Heart right ventricle (tissue), 16 donors: ENCODE results near the gene GLYAT. TPM values are rescaled to one million over a fixed set of nuclear protein-coding genes. Genes with fewer than 3 reads are reported as not detected.
"Not testable (repeated sequence)": the region's sequence is repeated elsewhere in the genome, so short reads cannot be mapped to it uniquely, and the experiment has no call there.

ENCODE experiments used
- ATAC-seq, 8 donors: fragments of 200-7000 bp; cut with Tn5 transposase; one replicate each; pipeline ENCODE4 v1.9.1; 2020; ENCODE audit warnings: mild to moderate bottlenecking in 8 of 8, moderate library complexity in 8 of 8, moderate number of reproducible peaks in 1 of 8
- DNase-seq, 2 donors: peaks; one replicate each; pipeline ENCODE4 v3.0.0-alpha.2; 2020
- H3K27ac ChIP-seq, 10 donors: fragments of 200-600 bp; sonication (generic) in 2 of 10; one replicate each; pipeline versions ENCODE4 v1.5.0 to v1.8.0; 2020 to 2022; ENCODE audit warnings: mild to moderate bottlenecking in 3 of 10
- H3K27me3 ChIP-seq, 7 donors: fragments of 200-600 bp; one replicate each; pipeline ENCODE4 v1.8.0; 2021 to 2022; ENCODE audit warnings: mild to moderate bottlenecking in 2 of 7
- H3K36me3 ChIP-seq, 9 donors: fragments of 200-600 bp; sonication (generic) in 1 of 9; one replicate each; pipeline versions ENCODE4 v1.5.0 to v1.8.0; 2020 to 2022; ENCODE audit warnings: mild to moderate bottlenecking in 2 of 9
- H3K4me1 ChIP-seq, 9 donors: fragments of 200-600 bp; sonication (generic) in 1 of 9; one replicate each; pipeline versions ENCODE4 v1.5.0 to v1.8.0; 2020 to 2022; ENCODE audit warnings: mild to moderate bottlenecking in 4 of 9
- H3K4me3 ChIP-seq, 10 donors: fragments of 200-600 bp; sonication (generic) in 2 of 10; one replicate each; pipeline versions ENCODE4 v1.5.0 to v1.8.0; 2020 to 2022; ENCODE audit warnings: mild to moderate bottlenecking in 7 of 10, moderate library complexity in 2 of 10
- H3K9me3 ChIP-seq, 11 donors: fragments of 200-600 bp in 10 of 11; sonication (generic) in 2 of 11; one replicate each; pipeline versions ENCODE4 v1.5.0 to v1.8.0; 2013 to 2022; ENCODE audit warnings: mild to moderate bottlenecking in 2 of 11, control low read depth in 1 of 11, moderate library complexity in 1 of 11
- WGBS, 2 donors: extraction: QIAGEN DNeasy Blood & Tissue Kit; methylation state at CpG; one replicate each; pipeline ENCODE4 v1.1.7; 2013; ENCODE audit warnings: inconsistent platforms in 1 of 2; 5-methylcytosine and 5-hydroxymethylcytosine counted together
- intact Hi-C, 10 donors: fragments of 100-400 bp; cut with DNase I; formaldehyde crosslinking; loops; one replicate each; pipeline versions ENCODE4 v1.11.1 to v1.14.2; 2022
- polyA plus RNA-seq, 2 donors: library from polyadenylated mRNA; stranded (reverse); fragments of 200-250 nt; gene quantifications; one replicate each; pipeline ENCODE4 v1.2.3, GENCODE V29; 2013
- total RNA-seq, 10 donors: library from RNA; stranded (reverse); fragmentation: NEBNext Ultra II Directional in 3 of 10; extraction: Animal tissue kit (Norgen Biotek cat#: 25700) in 3 of 10; gene quantifications; one replicate each; pipeline versions ENCODE4 v1.2.1 to v1.2.4, GENCODE V29; 2021 to 2023
- TF ChIP-seq, protein P1 (sequence below), 9 donors: fragments of 200-600 bp; sonication (generic) in 2 of 9; IDR thresholded peaks; one replicate each; pipeline versions ENCODE4 v1.5.0 to v1.8.0; 2021 to 2022; ENCODE audit warnings: antibody characterized with exemption in 9 of 9, mild to moderate bottlenecking in 5 of 9, moderate library complexity in 1 of 9
- donor health status: Arrhythmogenic right ventricular cardiomyopathy.
- donor health status: ischemic (EF 13 %, LVEDD 7.1; RV severe dilation, severe dysfunction).
- donor health status: healthy with polysubstance abuse.
- donor health status: DM: no; HTN: yes; CAD: no.
- donor health status: DM: no; HTN: no; CAD: no.
- donor health status: ischemic (EF 25% LVEDD 6.9; RV normal size, moderate dysfunction).
- donor health status: ischemic (EF 25% LVEDD 5.7; RV mildly dilated, moderate dysfunction).
- donor health status: healthy.
- donor health status: DM: yes; HTN: yes; CAD: no.
- donor health status: Ischemic cardiomyopathy.
- donor health status: ischemic (EF 35%, LVEDD 5.7; RV mildly dilated, moderate dysfunction).
- donor health status: nonischemic (EF 11% LVEDD 7.7; RV severe dilation, severe dysfunction).
- donor health status: DM: yes; HTN: yes; CAD: no.
- donor health status: PGD.
- donor health status: ischemic (EF 29% LVEDD 5.4; RV normal size, mild dysfunction).
- donor health status: nonischemic (EF 23%, LVEDD 6.1; RV moderate dilation, normal function).

GLYAT gene
- total and polyA plus RNA-seq, 12 donors: 0.22 to 0.79 (median 0.29) TPM; not detected in 7

DNA sequence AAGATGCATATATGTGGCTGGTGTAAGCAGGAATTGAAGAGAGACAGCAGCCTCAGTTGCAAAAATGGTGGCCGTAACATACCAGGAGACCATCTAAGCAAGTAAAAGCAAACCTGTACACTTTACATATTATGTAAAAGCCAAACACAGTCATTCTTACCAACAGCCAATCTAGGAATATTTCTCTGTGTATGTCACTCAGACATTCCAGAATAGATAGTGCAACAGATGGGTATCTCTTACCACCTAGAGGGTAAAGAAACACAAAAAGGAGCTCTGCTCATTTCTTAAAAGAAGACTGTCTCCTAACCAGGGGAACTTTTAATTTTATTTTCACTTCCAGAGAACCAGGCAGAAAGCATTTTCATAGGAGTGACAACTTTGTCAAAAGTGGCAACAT is 38.7 kb downstream of the GLYAT start:
- DNase-seq: no peak
- Histone ChIP-seq H3K36me3 (no peaks in the 10 kb centered on the region), H3K9me3 (no peaks in the 10 kb centered on the region), H3K4me1 (no peaks in the 10 kb centered on the region), H3K27ac (no peak overlapping the region), H3K4me3 (no peak overlapping the region), H3K27me3 (peaks cover 0 to 9% (median 0%) of the 10 kb centered on the region in 7 donors)
- 98 to 100% methylated on average over 1 of the region's 1 CpG for WGBS, 2 donors
- intact Hi-C loops: no loop called here
- ATAC-seq: no peak
- TF ChIP-seq, protein P1, sequence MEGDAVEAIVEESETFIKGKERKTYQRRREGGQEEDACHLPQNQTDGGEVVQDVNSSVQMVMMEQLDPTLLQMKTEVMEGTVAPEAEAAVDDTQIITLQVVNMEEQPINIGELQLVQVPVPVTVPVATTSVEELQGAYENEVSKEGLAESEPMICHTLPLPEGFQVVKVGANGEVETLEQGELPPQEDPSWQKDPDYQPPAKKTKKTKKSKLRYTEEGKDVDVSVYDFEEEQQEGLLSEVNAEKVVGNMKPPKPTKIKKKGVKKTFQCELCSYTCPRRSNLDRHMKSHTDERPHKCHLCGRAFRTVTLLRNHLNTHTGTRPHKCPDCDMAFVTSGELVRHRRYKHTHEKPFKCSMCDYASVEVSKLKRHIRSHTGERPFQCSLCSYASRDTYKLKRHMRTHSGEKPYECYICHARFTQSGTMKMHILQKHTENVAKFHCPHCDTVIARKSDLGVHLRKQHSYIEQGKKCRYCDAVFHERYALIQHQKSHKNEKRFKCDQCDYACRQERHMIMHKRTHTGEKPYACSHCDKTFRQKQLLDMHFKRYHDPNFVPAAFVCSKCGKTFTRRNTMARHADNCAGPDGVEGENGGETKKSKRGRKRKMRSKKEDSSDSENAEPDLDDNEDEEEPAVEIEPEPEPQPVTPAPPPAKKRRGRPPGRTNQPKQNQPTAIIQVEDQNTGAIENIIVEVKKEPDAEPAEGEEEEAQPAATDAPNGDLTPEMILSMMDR (IDR thresholded peaks at IDR 0.05): no peak

DNA sequence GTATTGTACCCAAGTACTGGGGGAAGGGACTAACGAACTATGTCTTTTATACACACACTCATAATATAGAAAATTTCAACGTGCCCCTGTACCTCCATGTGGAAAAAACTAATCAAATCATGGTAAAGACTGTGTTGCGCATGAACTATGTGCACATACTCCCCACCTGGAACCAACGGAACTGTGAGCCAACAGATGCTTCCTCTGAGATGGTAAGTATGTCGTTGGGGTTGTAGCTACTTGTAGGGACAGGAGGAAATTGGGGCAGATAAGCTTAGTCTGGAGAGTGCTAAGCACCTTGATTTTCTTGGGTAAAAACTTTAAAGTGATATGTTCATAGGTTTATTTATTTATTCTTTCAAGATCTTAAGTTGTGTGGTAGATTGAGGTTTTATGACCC is 40.1 kb downstream of the GLYAT start:
- intact Hi-C loops: no loop called here
- TF ChIP-seq, protein P1 (IDR thresholded peaks at IDR 0.05): no peak
- no peak for ATAC-seq
- Histone ChIP-seq H3K27me3 (peaks cover 0 to 15% (median 0%) of the 10 kb centered on the region in 7 donors), H3K9me3 (no peaks in the 10 kb centered on the region), H3K4me3 (no peak overlapping the region), H3K4me1 (no peaks in the 10 kb centered on the region), H3K27ac (no peak overlapping the region), H3K36me3 (no peaks in the 10 kb centered on the region)
- no peak for DNase-seq
- WGBS, 2 donors: 57 to 65% methylated on average over 5 of the region's 5 CpGs

DNA sequence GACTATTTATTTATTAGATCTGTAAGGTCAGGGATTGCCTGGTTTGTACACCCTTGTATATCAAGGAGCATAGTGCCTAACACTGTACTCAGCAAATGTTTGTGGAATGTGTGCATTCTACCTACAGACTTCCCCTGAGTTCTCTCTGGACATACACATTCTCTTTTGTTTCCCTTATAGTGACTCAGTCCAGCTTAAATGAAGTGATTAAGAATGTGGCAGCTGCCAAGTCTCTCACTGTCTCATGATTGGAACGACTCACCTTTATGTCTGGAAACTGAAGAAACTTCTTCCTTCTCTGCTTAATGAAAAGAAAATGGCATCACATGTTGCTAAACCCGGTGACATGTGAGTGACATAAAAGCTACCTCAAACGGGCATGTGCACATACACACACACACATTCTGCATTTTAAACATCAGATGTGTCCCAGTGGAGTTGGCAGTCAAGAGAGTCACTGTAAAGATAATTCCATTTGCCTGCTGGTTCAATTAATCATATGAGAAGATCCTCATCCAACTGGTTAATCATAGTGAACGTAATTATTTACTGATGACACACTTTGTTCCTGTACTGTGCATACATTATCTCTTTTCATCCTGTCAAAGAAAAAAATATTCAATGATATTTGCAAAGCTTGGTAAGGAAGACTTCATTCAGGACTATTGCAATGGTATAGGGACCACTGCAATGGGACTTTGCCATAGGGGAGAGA is 42.8 kb downstream of the GLYAT start:
- no peak for ATAC-seq
- TF ChIP-seq, protein P1 (IDR thresholded peaks at IDR 0.05): no peak
- Histone ChIP-seq H3K36me3 (no peaks in the 10 kb centered on the region), H3K4me1 (no peaks in the 10 kb centered on the region), H3K27ac (no peak overlapping the region), H3K27me3 (peaks cover 0 to 10% (median 0%) of the 10 kb centered on the region in 7 donors), H3K4me3 (no peak overlapping the region), H3K9me3 (peaks cover 0 to 4% (median 0%) of the 10 kb centered on the region in 11 donors)
- 69 to 70% methylated on average over 4 of the region's 4 CpGs for WGBS, 2 donors
- no peak for DNase-seq
- intact Hi-C loops: no loop called here

DNA sequence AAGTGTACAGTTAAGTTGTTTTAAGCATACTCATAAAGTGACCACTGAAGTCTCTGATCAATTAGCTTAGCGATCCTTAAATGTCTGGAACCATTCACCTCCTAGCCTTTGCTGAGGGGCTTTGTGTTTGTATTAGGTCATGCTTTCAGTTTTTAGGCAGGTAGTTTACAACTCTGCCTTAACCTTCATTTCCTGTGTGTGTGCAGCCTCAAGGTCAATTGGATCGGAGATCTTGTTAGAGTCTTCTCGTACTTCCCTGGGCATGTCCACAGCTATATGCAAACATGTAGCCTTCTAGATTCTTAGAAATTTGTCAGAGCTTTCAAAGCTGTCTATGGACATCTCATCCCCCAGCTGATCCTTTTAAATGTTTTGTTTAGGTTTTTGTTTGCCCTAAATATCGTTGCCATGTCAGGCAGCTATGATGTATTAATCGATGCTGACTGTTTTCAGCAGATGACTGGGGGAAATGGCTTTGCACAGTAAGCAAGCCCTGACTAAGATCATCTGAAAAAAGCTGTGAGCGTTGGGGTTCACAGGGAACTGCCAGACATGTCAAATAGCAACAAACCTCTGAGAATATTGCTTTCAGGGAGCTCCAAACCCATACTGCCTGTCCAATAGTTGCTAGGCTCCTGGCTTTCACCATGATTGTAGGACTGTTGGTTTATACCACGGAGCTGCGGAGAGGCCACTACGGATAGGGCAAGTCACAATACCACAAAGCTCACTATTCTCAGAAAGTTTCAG is 45.6 kb downstream of the GLYAT start:
- H3K27me3 ChIP-seq: peaks cover 0 to 10% (median 0%) of the 10 kb centered on the region in 7 donors
- no peaks in the 10 kb centered on the region for H3K36me3 ChIP-seq
- intact Hi-C loops: no loop called here
- H3K4me1 ChIP-seq: no peaks in the 10 kb centered on the region
- WGBS, 2 donors: 68 to 80% methylated on average over 9 of the region's 9 CpGs
- DNase-seq: no peak
- ATAC-seq: no peak
- H3K9me3 ChIP-seq: peaks cover 0 to 21% (median 0%) of the 10 kb centered on the region in 11 donors
- TF ChIP-seq, protein P1 (IDR thresholded peaks at IDR 0.05): no peak
- no peak overlapping the region for H3K4me3 ChIP-seq
- H3K27ac ChIP-seq: no peak overlapping the region

DNA sequence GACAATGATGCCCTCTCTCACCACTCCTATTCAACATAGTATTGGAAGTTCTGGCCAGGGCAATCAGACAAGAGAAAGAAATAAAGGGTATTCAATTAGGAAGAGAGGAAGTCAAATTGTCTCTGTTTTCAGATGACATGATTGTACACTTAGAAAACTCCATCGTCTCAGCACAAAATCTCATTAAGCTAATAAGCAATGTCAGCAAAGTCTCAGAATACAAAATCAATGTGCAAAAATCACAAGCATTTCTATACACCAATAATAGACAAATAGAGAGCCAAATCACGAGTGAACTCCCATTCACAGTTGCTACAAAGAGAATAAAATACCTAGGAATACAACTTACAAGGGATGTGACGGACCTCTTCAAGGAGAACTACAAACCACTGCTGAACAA is 49.1 kb downstream of the GLYAT start:
- not testable (repeated sequence) for H3K36me3 ChIP-seq, H3K27ac ChIP-seq, ATAC-seq, H3K4me1 ChIP-seq, DNase-seq, H3K4me3 ChIP-seq
- WGBS, 2 donors: 76 to 77% methylated on average over 3 of the region's 3 CpGs
- H3K27me3 ChIP-seq: peaks cover 0 to 23% (median 16%) of the 10 kb centered on the region in 7 donors
- intact Hi-C loops: loop anchor here in 1 of 10 donors (1.0 kb wide), 1 partner anchor 35 kb away; no protein-coding TSS in a partner anchor
- peaks cover 0 to 21% (median 0%) of the 10 kb centered on the region in 11 donors for H3K9me3 ChIP-seq

DNA sequence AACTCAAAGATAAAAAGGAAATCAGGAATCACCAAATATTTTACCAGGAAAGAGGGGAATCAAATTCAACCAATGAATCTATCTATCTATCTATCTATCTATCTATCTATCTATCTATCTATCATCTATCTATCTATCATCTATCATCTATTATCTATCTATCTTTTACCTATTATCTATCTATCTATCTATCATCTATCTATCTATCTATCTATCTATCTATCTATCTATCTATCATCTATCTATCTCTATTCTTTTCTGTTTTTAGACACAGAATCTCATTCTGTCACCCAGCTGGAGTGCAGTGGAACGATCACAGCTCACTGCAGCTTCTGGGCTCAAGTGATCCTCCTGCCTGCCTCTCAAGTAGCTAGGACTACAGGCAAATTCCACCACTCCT is 54.2 kb downstream of the GLYAT start:
- not testable (repeated sequence) for H3K36me3 ChIP-seq, H3K9me3 ChIP-seq, H3K4me1 ChIP-seq, H3K27ac ChIP-seq, ATAC-seq, DNase-seq, H3K4me3 ChIP-seq
- intact Hi-C loops: loop anchor here in 5 of 10 donors (5.0 to 10.0 kb wide), 2 partner anchors 100 to 103 kb away; partner anchors contain the start of genes LPXN (in 5 of the 5) and ZFP91 (in 5 of the 5)
- WGBS, 2 donors: 51 to 56% methylated on average over 1 of the region's 1 CpG
- peaks cover 0 to 27% (median 17%) of the 10 kb centered on the region in 7 donors for H3K27me3 ChIP-seq
